HepG2 (cell line): ENCODE data around the gene ZNF280A. TPM values are rescaled to one million over a fixed set of nuclear protein-coding genes. Genes with fewer than 3 reads are reported as not detected.
A peak's percentile ranks its signal among the peaks of the same experiment; 100 is the strongest.

ENCODE experiments used
- AGO1 ChIP-seq: fragments of 200-400 bp; formaldehyde crosslinking; IDR thresholded peaks from 2 replicates; pipeline ENCODE4 v1.6.1; 2017; ENCODE audit warnings: mild to moderate bottlenecking, low read depth, low read length, moderate library complexity; ENCODE audit not compliant: poor library complexity, severe bottlenecking
- ATF7-NPFF ChIP-seq: sonication (generic); formaldehyde crosslinking; IDR thresholded peaks from 2 replicates; pipeline ENCODE4 v1.8.1; 2023; ENCODE audit warnings: mild to moderate bottlenecking, low read depth, missing genetic modification reagents, moderate library complexity
- BHLHE40 ChIP-seq: IDR thresholded peaks from 2 replicates; pipeline ENCODE4 v1.6.1; 2011; ENCODE audit warnings: low read length, improper control_type of control experiment
- CBX2 ChIP-seq, 2 experiments: fragments of 200-600 bp in 1 of 2; sonication (generic); formaldehyde crosslinking in 1 of 2; IDR thresholded peaks; 2 replicates each; pipeline versions ENCODE4 v1.7.0 to v1.8.1; 2018 to 2022; ENCODE audit warnings: low read depth in 2 of 2, low read length in 1 of 2, mild to moderate bottlenecking in 1 of 2, missing genetic modification reagents in 1 of 2
- FOXK2 ChIP-seq: fragments of 450-650 bp; IDR thresholded peaks from 2 replicates; pipeline ENCODE4 v1.6.1; 2016
- HIVEP1 ChIP-seq: sonication (generic); formaldehyde crosslinking; IDR thresholded peaks from 2 replicates; pipeline ENCODE4 v1.4.0; 2020; ENCODE audit warnings: mild to moderate bottlenecking, missing genetic modification reagents
- IRF2 ChIP-seq: IDR thresholded peaks from 2 replicates; pipeline ENCODE4 v1.6.1; 2018; ENCODE audit warnings: missing genetic modification reagents, missing compliant biosample characterization
- PITX1 ChIP-seq: sonication (generic); formaldehyde crosslinking; IDR thresholded peaks from 2 replicates; pipeline ENCODE4 v1.5.1; 2020; ENCODE audit warnings: mild to moderate bottlenecking, missing genetic modification reagents
- SIN3A ChIP-seq: IDR thresholded peaks from 2 replicates; pipeline ENCODE4 v1.6.1; 2011; ENCODE audit warnings: low read depth, mild to moderate bottlenecking, control low read depth, low read length, borderline replicate concordance
- SIN3B ChIP-seq: fragments of 150-350 bp; IDR thresholded peaks from 2 replicates; pipeline ENCODE4 v1.6.1; 2014; ENCODE audit warnings: low read length
- SRY ChIP-seq: sonication (generic); formaldehyde crosslinking; IDR thresholded peaks from 2 replicates; pipeline ENCODE4 v1.8.0; 2022; ENCODE audit warnings: mild to moderate bottlenecking, missing genetic modification reagents
- ZFP37 ChIP-seq: sonication (generic); formaldehyde crosslinking; IDR thresholded peaks from 2 replicates; pipeline ENCODE4 v1.4.0; 2020; ENCODE audit warnings: missing genetic modification reagents, borderline replicate concordance
- ZKSCAN5 ChIP-seq: sonication (generic); formaldehyde crosslinking; IDR thresholded peaks from 2 replicates; pipeline ENCODE4 v1.5.1; 2020; ENCODE audit warnings: mild to moderate bottlenecking, missing genetic modification reagents
- ZNF138 ChIP-seq: sonication (generic); formaldehyde crosslinking; IDR thresholded peaks from 2 replicates; pipeline ENCODE4 v1.5.0; 2020; ENCODE audit warnings: mild to moderate bottlenecking, low read depth, missing genetic modification reagents
- ZNF589 ChIP-seq: sonication (generic); formaldehyde crosslinking; conservative IDR thresholded peaks from 2 replicates; pipeline ENCODE4 v1.8.0; 2022; ENCODE audit warnings: mild to moderate bottlenecking, moderate library complexity, missing genetic modification reagents
- ZNF878 ChIP-seq: sonication (generic); formaldehyde crosslinking; IDR thresholded peaks from 2 replicates; pipeline ENCODE4 v1.8.1; 2023; ENCODE audit warnings: mild to moderate bottlenecking, missing genetic modification reagents, moderate library complexity
- polyA plus RNA-seq, 8 experiments: library from polyadenylated mRNA; depleted of rRNA in 3 of 8; stranded (reverse) in 7 of 8; unstranded in 1 of 8; fragments of >200 nt; fragmentation: Illumina TruSeq in 4 of 8; extraction: Trizol in 4 of 8; gene quantifications; 2 replicates each; pipeline versions ENCODE4 v1.2.1 to v1.2.3, GENCODE V29; 2011 to 2016; ENCODE audit warnings: low read depth in 4 of 8, missing spikeins in 1 of 8, mixed read lengths in 1 of 8; ENCODE audit not compliant: insufficient read depth in 1 of 8
- total RNA-seq, 5 experiments: library from RNA; depleted of rRNA; stranded (reverse); fragments of >200 nt; fragmentation: Illumina TruSeq; extraction: Trizol; gene quantifications; 2 replicates each; pipeline ENCODE4 v1.2.3, GENCODE V29; 2016; ENCODE audit warnings: low read depth in 1 of 5
- TF ChIP-seq, protein P1 (sequence below): sonication (generic); formaldehyde crosslinking; IDR thresholded peaks from 2 replicates; pipeline ENCODE4 v1.5.0; 2020; ENCODE audit warnings: mild to moderate bottlenecking, missing genetic modification reagents, moderate library complexity
- TF ChIP-seq, protein P2 (sequence below): IDR thresholded peaks from 2 replicates; pipeline ENCODE4 v1.6.1; 2016; ENCODE audit warnings: control low read depth
- TF ChIP-seq, protein P3 (sequence below): sonication (generic); formaldehyde crosslinking; conservative IDR thresholded peaks from 2 replicates; pipeline ENCODE4 v1.4.0; 2020; ENCODE audit warnings: missing genetic modification reagents
- TF ChIP-seq, protein P4 (sequence below): sonication (generic); formaldehyde crosslinking; IDR thresholded peaks from 2 replicates; pipeline ENCODE4 v1.5.0; 2020; ENCODE audit warnings: missing genetic modification reagents
- TF ChIP-seq, protein P5 (sequence below): IDR thresholded peaks from 2 replicates; pipeline ENCODE4 v1.6.1; 2016; ENCODE audit warnings: missing biosample characterization, missing genetic modification reagents, low read depth
- TF ChIP-seq, protein P6 (sequence below): IDR thresholded peaks from 2 replicates; pipeline ENCODE4 v1.6.1; 2012; ENCODE audit warnings: inconsistent platforms

ZNF280A gene
- total and polyA plus RNA-seq, 2 of the 13 experiments (the other 11 are each of a cell fraction or from before 2014, with no cell fraction given), result 1.4 to 2.9 TPM

DNA sequence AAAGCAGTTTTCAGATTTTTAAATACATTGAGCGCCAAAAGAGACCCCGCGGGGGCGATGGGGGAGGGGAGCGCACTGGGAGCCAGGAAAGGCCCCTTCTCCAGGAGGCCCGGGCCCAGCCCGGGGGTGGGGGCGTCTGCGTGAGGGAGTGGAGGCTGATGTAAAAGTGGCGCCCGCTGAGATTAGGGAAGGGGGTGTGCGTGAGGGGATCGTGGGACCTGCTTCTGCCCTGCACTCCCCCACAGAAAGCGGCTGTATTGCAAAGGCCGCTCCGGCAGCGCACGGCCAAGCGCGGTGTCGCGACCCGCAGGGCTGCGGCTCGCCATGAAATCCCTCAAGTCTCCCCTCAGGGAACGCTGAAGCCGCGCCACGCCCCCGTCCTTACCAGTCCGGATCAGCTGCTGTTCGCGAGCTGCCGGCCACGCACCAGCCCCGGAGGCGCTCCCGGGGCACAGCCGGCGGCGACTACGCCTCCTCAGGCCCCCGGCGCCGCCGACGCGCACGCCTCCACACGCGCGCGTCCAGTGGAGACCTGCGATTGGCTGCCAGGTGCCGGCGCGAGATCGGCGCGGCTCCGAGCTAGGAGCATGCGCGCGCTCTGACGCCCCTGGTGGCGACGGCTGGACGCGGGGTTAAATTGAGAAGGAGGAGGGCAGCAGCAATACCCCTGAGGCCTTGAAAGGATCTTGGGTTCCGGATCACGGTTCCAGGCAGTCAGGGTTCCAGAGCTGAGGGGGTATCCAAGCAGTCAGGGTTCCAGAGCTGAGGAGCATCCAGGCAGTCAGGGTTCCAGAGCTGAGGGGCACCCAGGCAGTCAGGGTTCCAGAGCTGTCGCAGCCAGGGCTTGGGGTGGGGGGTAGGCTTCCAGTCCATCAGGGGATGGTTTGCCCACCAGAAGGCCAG, 11.5 kb downstream of the ZNF280A start, which contains the start of gene ZNF280B (continued):
- TF ChIP-seq, protein P1, sequence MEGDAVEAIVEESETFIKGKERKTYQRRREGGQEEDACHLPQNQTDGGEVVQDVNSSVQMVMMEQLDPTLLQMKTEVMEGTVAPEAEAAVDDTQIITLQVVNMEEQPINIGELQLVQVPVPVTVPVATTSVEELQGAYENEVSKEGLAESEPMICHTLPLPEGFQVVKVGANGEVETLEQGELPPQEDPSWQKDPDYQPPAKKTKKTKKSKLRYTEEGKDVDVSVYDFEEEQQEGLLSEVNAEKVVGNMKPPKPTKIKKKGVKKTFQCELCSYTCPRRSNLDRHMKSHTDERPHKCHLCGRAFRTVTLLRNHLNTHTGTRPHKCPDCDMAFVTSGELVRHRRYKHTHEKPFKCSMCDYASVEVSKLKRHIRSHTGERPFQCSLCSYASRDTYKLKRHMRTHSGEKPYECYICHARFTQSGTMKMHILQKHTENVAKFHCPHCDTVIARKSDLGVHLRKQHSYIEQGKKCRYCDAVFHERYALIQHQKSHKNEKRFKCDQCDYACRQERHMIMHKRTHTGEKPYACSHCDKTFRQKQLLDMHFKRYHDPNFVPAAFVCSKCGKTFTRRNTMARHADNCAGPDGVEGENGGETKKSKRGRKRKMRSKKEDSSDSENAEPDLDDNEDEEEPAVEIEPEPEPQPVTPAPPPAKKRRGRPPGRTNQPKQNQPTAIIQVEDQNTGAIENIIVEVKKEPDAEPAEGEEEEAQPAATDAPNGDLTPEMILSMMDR (CRISPR knock-in tag), result peak; percentile 90
- TF ChIP-seq ZFP37 (CRISPR knock-in tag) (no peak), ATF7-NPFF (peak; percentile 83; the same call in 1 of the 2 replicates), PITX1 (peak; percentile 74), SIN3B (no peak), BHLHE40 (peak; percentile 51), ZKSCAN5 (no peak), ZNF589 (CRISPR knock-in tag) (no peak; the same call in 1 of the 2 replicates), ZNF138 (0 out of 2 replicates have a peak, but pooled peaks have one; percentile 77), CBX2 (IDR thresholded peaks at IDR 0.05; ENCODE audit: low read depth, low read length) (no peak), CBX2 (CRISPR knock-in tag; IDR thresholded peaks at IDR 0.05; ENCODE audit: low read depth) (no peak), IRF2 (no peak), AGO1 (peak; percentile 79), SIN3A (0 out of 2 replicates have a peak, but pooled peaks have one; percentile 19), SRY (CRISPR knock-in tag) (no peak), FOXK2 (no peak), ZNF878 (CRISPR knock-in tag) (no peak), HIVEP1 (CRISPR knock-in tag) (no peak)
- TF ChIP-seq, protein P2, sequence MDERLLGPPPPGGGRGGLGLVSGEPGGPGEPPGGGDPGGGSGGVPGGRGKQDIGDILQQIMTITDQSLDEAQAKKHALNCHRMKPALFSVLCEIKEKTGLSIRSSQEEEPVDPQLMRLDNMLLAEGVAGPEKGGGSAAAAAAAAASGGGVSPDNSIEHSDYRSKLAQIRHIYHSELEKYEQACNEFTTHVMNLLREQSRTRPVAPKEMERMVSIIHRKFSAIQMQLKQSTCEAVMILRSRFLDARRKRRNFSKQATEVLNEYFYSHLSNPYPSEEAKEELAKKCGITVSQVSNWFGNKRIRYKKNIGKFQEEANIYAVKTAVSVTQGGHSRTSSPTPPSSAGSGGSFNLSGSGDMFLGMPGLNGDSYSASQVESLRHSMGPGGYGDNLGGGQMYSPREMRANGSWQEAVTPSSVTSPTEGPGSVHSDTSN (CRISPR knock-in tag), result no peak
- TF ChIP-seq, protein P3, sequence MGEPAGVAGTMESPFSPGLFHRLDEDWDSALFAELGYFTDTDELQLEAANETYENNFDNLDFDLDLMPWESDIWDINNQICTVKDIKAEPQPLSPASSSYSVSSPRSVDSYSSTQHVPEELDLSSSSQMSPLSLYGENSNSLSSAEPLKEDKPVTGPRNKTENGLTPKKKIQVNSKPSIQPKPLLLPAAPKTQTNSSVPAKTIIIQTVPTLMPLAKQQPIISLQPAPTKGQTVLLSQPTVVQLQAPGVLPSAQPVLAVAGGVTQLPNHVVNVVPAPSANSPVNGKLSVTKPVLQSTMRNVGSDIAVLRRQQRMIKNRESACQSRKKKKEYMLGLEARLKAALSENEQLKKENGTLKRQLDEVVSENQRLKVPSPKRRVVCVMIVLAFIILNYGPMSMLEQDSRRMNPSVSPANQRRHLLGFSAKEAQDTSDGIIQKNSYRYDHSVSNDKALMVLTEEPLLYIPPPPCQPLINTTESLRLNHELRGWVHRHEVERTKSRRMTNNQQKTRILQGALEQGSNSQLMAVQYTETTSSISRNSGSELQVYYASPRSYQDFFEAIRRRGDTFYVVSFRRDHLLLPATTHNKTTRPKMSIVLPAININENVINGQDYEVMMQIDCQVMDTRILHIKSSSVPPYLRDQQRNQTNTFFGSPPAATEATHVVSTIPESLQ (CRISPR knock-in tag), result no peak
- TF ChIP-seq, protein P4, sequence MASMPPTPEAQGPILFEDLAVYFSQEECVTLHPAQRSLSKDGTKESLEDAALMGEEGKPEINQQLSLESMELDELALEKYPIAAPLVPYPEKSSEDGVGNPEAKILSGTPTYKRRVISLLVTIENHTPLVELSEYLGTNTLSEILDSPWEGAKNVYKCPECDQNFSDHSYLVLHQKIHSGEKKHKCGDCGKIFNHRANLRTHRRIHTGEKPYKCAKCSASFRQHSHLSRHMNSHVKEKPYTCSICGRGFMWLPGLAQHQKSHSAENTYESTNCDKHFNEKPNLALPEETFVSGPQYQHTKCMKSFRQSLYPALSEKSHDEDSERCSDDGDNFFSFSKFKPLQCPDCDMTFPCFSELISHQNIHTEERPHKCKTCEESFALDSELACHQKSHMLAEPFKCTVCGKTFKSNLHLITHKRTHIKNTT (CRISPR knock-in tag), result no peak
- TF ChIP-seq, protein P5, sequence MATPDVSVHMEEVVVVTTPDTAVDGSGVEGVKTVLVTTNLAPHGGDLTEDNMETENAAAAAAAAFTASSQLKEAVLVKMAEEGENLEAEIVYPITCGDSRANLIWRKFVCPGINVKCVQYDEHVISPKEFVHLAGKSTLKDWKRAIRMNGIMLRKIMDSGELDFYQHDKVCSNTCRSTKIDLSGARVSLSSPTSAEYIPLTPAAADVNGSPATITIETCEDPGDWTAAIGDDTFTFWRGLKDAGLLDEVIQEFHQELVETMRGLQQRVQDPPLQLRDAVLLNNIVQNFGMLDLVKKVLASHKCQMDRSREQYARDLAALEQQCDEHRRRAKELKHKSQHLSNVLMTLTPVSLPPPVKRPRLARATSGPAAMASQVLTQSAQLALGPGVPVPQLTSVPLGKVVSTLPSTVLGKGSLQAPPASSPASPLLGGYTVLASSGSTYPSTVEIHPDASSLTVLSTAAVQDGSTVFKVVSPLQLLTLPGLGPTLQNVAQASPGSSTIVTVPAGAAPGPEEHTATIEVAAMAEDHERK (CRISPR knock-in tag), result peak; percentile 82
- TF ChIP-seq, protein P6, sequence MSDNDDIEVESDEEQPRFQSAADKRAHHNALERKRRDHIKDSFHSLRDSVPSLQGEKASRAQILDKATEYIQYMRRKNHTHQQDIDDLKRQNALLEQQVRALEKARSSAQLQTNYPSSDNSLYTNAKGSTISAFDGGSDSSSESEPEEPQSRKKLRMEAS, result peak; percentile 87
